MM.1S (cell line): ENCODE data around the gene EVI2A.

ENCODE experiments used
- EZH2 ChIP-seq: fragments of 300-600 bp; sonication (generic); optimal IDR thresholded peaks from 2 replicates; pipeline ENCODE3; 2017; ENCODE audit warnings: low read depth, mild to moderate bottlenecking, antibody characterized with exemption, low read length, mixed read lengths
- TF ChIP-seq, protein P1 (sequence below): fragments of 300-600 bp; sonication (generic); IDR thresholded peaks from 2 replicates; pipeline ENCODE4 v1.5.1; 2016; ENCODE audit warnings: antibody characterized with exemption, low read length, mixed read lengths

DNA sequence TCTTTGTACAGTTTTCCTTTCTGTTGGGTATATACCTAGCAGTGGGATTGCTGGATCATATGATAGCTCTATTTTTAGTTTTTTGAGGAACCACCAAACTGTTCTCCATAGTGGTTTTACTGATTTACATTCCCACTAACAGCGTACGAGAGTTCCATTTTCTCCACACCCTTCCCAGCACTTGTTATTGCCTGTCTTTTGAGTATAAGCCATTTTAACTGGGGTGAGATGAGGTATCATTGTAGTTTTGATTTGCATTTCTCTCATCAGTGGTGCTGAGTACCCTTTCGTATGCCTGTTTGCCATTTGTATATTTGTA, 6.7 kb downstream of the EVI2A start:
- TF ChIP-seq, protein P1, sequence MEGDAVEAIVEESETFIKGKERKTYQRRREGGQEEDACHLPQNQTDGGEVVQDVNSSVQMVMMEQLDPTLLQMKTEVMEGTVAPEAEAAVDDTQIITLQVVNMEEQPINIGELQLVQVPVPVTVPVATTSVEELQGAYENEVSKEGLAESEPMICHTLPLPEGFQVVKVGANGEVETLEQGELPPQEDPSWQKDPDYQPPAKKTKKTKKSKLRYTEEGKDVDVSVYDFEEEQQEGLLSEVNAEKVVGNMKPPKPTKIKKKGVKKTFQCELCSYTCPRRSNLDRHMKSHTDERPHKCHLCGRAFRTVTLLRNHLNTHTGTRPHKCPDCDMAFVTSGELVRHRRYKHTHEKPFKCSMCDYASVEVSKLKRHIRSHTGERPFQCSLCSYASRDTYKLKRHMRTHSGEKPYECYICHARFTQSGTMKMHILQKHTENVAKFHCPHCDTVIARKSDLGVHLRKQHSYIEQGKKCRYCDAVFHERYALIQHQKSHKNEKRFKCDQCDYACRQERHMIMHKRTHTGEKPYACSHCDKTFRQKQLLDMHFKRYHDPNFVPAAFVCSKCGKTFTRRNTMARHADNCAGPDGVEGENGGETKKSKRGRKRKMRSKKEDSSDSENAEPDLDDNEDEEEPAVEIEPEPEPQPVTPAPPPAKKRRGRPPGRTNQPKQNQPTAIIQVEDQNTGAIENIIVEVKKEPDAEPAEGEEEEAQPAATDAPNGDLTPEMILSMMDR: no peak
- TF ChIP-seq EZH2: no peak
